B cell (primary cell): Measurements from ENCODE around the gene HTT.

ENCODE experiments used
- CTCF ChIP-seq: fragments of 200-600 bp; IDR thresholded peaks from one replicate; pipeline ENCODE4 v1.8.0; 2022; ENCODE audit warnings: antibody characterized with exemption, mild to moderate bottlenecking
- EZH2 ChIP-seq: IDR thresholded peaks from 2 replicates; pipeline ENCODE4 v1.6.1; 2012; ENCODE audit warnings: borderline replicate concordance, low read depth, mild to moderate bottlenecking, moderate library complexity, low read length; ENCODE audit not compliant: insufficient read depth, poor library complexity, severe bottlenecking

- TF ChIP-seq CTCF (no peak), EZH2 (no peak)
Measured at GRCh38 chr4:3244747-3245146, 170.3 kb downstream of the HTT start.
